ENCODE results near the gene MOCS3. TPM values are rescaled to one million over a fixed set of nuclear protein-coding genes. Genes with fewer than 3 reads are reported as not detected.

The MOCS3 gene
- polyA plus RNA-seq, 1 experiment: 3.4 TPM

GRCh38 chr20:50931306-50932015 lies 27.2 kb upstream of the MOCS3 start, which contains the start of gene ADNP:
ADNP (minus strand) TSS chr20:50931437; CDS start chr20:50903996, 27,441 bp downstream.
- Histone ChIP-seq H3K27me3 (ENCODE audit: control insufficient read depth, insufficient read depth, low read length) (no peaks in the 10 kb centered on the region), H3K36me3 (ENCODE audit: control insufficient read depth, insufficient read depth, low read length) (peaks cover 1% of the 10 kb centered on the region)

GRCh38 chr20:50932016-50932485 lies 26.6 kb upstream of the MOCS3 start:
- peaks cover 1% of the 10 kb centered on the region for H3K36me3 ChIP-seq (ENCODE audit: control insufficient read depth, insufficient read depth, low read length)
- ChIA-PET POLR2A (interaction anchor here (0.6 kb wide), 1 partner anchor 12 kb away, joined by 3 read pairs; no protein-coding TSS in a partner anchor), CTCF (interaction anchor here (0.6 to 11.7 kb wide), 10 partner anchors 8 to 139 kb away, joined by 3 to 152 read pairs (median 4); partner anchors contain the start of gene BCAS4)
- peak overlapping the region; percentile 93 for H3K4me3 ChIP-seq (ENCODE audit: low read depth, low read length)
- H3K27me3 ChIP-seq (ENCODE audit: control insufficient read depth, insufficient read depth, low read length): no peaks in the 10 kb centered on the region
- no peak for TF ChIP-seq CTCF (IDR thresholded peaks at IDR 0.05; ENCODE audit: insufficient read depth, low read depth, low read length)
- DNase-seq (ENCODE audit: low read depth): no peak

More at GRCh38 chr20:50931306-50932015, 27.2 kb upstream of the MOCS3 start, which contains the start of gene ADNP:
- peak; percentile 66 for TF ChIP-seq CTCF (IDR thresholded peaks at IDR 0.05; ENCODE audit: insufficient read depth, low read depth, low read length)
- CTCF ChIA-PET: interaction anchor here (0.6 to 11.7 kb wide), 17 partner anchors 9 to 1658 kb away, joined by 3 to 152 read pairs (median 3); partner anchors contain the start of genes BCAS4, DPM1 and MOCS3
- H3K4me3 ChIP-seq (ENCODE audit: low read depth, low read length): peak within 1 kb of the TSS; percentile 93
- POLR2A ChIA-PET: interaction anchor here (0.6 to 0.8 kb wide), 2 partner anchors 12 to 141 kb away, joined by 3 read pairs; no protein-coding TSS in a partner anchor
- no peak for DNase-seq (ENCODE audit: low read depth)

- Histone ChIP-seq H3K36me3 (ENCODE audit: control insufficient read depth, insufficient read depth, low read length) (peaks cover 1% of the 10 kb centered on the region), H3K27me3 (ENCODE audit: control insufficient read depth, insufficient read depth, low read length) (no peaks in the 10 kb centered on the region), H3K4me3 (ENCODE audit: low read depth, low read length) (no peak overlapping the region)
- CTCF ChIA-PET: interaction anchor here (0.9 to 11.7 kb wide), 3 partner anchors 13 to 139 kb away, joined by 3 to 152 read pairs (median 3); partner anchors contain the start of gene BCAS4
- no peak for DNase-seq (ENCODE audit: low read depth)
- no peak for TF ChIP-seq CTCF (IDR thresholded peaks at IDR 0.05; ENCODE audit: insufficient read depth, low read depth, low read length)
- POLR2A ChIA-PET: no interaction called here
Observed at GRCh38 chr20:50932691-50933280, 25.8 kb upstream of the MOCS3 start.

GRCh38 chr20:50933589-50933988 lies 25.0 kb upstream of the MOCS3 start:
- ChIA-PET POLR2A (no interaction called here), CTCF (interaction anchor here (0.9 to 11.7 kb wide), 2 partner anchors 12 to 140 kb away, joined by 3 to 152 read pairs; partner anchors contain the start of gene BCAS4)
- DNase-seq (ENCODE audit: low read depth): no peak
- no peak overlapping the region for H3K4me3 ChIP-seq (ENCODE audit: low read depth, low read length)
- no peaks in the 10 kb centered on the region for H3K27me3 ChIP-seq (ENCODE audit: control insufficient read depth, insufficient read depth, low read length)
- no peak for TF ChIP-seq CTCF (IDR thresholded peaks at IDR 0.05; ENCODE audit: insufficient read depth, low read depth, low read length)
- H3K36me3 ChIP-seq (ENCODE audit: control insufficient read depth, insufficient read depth, low read length): peaks cover 1% of the 10 kb centered on the region

- ChIA-PET POLR2A (no interaction called here), CTCF (no interaction called here)
- DNase-seq (ENCODE audit: low read depth): no peak
- H3K36me3 ChIP-seq (ENCODE audit: control insufficient read depth, insufficient read depth, low read length): peaks cover 23% of the 10 kb centered on the region
- H3K4me3 ChIP-seq (ENCODE audit: low read depth, low read length): no peak overlapping the region
- TF ChIP-seq CTCF (IDR thresholded peaks at IDR 0.05; ENCODE audit: insufficient read depth, low read depth, low read length): no peak
- no peaks in the 10 kb centered on the region for H3K27me3 ChIP-seq (ENCODE audit: control insufficient read depth, insufficient read depth, low read length)
Observed at GRCh38 chr20:50943069-50943468, 15.5 kb upstream of the MOCS3 start.
